CD4-positive, alpha-beta T cell treated with Interleukin-12 subunit alpha and Interleukin-12 subunit beta, for 1 hour (primary cell): ENCODE data around the gene ZSWIM6.

Source experiments
- DNase-seq: peaks from one replicate; pipeline ENCODE4 v3.0.0-alpha.2; 2020

Gene ZSWIM6

GRCh38 chr5:61331407-61332357, at the start of gene ZSWIM6:
Gene ZSWIM6, plus strand, starts transcription at chr5:61332258. Its CDS starts 15 bp downstream, at chr5:61332273.
- DNase-seq: peak; percentile 99

DNA sequence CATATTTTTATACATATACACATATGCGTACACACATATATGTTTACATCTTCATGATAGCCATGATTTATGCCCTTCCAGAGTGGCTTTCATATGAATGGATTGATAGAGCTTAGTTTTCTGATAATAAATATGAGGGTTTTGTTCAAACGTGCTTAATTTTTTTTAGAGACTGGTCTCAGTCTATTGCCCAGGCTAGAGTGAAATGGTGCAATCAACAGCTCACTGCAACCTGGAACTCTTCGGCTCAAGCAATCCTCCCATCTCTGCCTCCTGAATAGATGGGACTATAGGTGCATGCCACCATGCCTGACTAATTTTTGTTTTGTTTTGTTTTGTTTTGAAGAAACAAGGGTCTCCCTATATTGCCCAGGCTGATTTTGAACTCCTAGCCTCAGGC, 48.6 kb upstream of the ZSWIM6 start:
- no peak for DNase-seq

- no peak for DNase-seq
These were observed 46.5 kb upstream of the ZSWIM6 start for GRCh38 chr5:61285531-61285930.

- no peak for DNase-seq
These were observed 45.5 kb upstream of the ZSWIM6 start for GRCh38 chr5:61286446-61287132.

- DNase-seq: no peak
These were observed 44.6 kb upstream of the ZSWIM6 start for GRCh38 chr5:61287474-61287873.

DNA sequence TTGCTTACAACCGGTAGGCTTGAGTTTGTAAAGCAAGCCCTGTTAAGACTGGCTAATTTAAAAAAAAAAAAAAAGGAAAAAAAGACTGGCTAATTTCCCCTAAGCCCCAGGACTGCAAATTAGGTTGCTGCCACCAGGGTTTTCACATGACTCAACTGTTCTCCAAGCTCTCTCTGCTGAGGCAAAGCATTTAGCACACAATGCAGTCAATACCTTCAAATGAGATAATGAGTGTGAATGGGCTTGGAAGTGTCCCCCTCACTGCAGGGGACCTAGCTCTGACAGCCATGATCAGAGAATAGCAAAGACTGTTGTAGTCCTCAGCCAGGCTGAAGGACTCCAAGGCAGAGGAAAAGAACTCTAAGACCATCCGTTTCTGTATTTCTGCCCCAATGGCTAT, 42.8 kb upstream of the ZSWIM6 start:
- no peak for DNase-seq

- no peak for DNase-seq
These were observed 42.3 kb upstream of the ZSWIM6 start for GRCh38 chr5:61289669-61290306.

DNA sequence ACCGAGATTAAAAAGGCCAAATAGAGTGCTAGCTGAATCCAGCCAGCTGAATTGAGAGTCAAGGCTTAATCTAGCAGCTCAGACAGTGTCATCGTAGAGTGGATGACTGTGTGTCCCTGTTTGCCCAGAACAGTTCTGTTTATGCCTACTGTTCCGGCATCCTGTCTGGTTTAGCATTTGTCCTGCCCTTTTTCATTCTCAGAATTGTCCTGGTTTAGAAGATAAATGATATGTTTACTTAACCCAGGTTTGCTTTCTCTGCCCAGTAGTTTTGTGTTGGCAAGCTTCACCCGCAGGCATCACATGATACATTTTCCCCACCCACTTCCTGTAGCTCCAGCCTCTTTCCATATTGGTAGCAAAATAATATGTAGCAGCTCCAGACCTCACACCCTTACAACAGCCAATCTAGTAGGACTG, 41.3 kb upstream of the ZSWIM6 start:
- DNase-seq: no peak

GRCh38 chr5:61292062-61292657, 39.9 kb upstream of the ZSWIM6 start:
- DNase-seq: no peak

GRCh38 chr5:61293071-61293470, 39.0 kb upstream of the ZSWIM6 start:
- no peak for DNase-seq

DNA sequence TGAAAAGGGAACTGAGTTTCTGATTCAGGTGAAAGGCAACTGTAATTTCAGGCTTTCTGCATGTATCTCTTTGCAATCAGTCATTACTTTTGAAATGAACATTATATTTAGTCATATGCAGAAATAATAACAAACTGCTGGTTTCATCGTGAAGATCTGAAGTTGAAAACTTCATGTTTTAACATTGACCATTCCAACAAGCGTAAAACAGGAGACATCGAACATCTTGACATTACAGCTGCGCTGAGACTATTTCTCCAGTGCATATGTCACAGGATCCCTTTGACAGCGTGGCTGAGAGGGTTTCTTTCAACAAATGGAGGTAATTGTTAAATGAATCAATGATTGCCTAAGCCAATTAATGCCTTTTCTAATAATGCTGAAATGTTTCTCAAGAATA, 38.2 kb upstream of the ZSWIM6 start:
- DNase-seq: no peak

DNA sequence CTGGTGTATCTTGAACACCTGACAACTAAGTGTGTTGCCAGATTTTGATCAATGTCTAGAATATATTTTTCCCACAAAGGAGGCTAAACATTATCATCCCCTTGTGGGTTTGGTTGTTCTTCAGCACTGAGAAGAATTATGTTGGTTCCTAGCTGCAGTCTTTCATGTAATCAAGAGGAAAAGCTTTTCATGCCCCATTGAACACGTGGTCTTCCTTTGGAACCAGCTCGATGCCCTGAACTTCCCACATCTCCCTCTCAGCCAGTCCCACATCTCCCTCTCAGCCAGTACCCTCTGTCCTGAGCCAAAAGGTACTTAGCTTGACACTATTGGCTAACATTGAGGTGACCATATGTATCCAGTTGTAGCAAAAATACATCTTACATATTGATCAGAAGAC, 36.7 kb upstream of the ZSWIM6 start:
- no peak for DNase-seq

GRCh38 chr5:61298066-61298465, 34.0 kb upstream of the ZSWIM6 start:
- no peak for DNase-seq

DNA sequence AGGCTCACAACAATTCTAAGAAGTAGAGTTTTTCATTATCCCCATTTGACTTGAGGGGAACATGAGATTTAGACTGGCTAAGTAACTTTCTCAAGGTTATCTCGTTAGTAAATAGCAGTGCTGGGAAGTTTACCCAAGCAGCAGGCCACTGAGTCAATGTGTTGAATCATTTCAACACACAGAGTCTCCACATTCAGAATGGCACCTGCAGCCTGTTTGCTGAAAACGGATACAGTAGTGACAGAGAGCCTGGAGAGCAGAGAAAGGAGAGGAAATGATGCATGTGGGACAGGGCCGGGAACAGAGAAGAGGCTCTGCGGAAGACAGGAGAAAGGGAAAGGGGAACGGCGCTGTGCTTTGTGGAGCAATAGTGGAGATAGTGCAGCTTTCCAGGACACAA, 33.5 kb upstream of the ZSWIM6 start:
- no peak for DNase-seq

GRCh38 chr5:61299261-61299681, 32.8 kb upstream of the ZSWIM6 start:
- DNase-seq: no peak

- DNase-seq: no peak
These were observed 30.5 kb upstream of the ZSWIM6 start for GRCh38 chr5:61301341-61302199.

DNA sequence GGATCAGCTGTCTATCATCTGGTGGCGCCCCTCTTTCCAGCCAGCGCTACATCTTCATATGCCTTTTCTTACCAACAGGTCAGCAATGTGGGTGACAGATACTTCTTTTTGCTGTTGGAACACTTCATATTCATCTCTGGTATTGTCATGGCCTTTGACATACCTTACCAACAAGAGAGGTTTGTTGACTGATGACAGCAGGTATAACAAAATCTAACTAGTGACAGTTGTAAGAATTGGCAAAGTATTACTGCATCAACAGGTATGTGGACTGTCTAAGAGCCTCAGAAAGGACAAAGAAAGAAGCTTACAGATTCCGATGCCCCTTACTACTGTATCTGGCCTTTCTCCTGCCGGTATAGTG, 29.9 kb upstream of the ZSWIM6 start:
- no peak for DNase-seq

DNA sequence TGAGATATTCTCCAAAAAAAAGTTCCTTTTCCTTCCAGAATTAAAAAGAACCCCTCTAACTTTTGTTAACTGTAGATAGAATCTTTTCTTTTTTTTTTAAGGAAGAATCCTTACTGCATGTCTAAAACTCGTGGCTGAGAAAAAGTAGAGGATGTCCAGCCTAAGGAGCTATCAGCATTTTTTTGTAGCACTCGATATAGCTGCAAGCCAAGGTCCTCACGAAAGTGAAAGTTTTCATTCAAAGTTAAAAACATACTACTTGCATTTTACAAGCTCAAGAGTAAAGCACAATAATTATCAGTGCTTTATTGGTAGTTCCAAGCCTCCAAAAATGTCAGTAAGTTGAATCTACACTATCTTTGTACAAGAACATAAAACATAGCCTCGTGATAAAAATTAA, 28.7 kb upstream of the ZSWIM6 start:
- DNase-seq: no peak

DNA sequence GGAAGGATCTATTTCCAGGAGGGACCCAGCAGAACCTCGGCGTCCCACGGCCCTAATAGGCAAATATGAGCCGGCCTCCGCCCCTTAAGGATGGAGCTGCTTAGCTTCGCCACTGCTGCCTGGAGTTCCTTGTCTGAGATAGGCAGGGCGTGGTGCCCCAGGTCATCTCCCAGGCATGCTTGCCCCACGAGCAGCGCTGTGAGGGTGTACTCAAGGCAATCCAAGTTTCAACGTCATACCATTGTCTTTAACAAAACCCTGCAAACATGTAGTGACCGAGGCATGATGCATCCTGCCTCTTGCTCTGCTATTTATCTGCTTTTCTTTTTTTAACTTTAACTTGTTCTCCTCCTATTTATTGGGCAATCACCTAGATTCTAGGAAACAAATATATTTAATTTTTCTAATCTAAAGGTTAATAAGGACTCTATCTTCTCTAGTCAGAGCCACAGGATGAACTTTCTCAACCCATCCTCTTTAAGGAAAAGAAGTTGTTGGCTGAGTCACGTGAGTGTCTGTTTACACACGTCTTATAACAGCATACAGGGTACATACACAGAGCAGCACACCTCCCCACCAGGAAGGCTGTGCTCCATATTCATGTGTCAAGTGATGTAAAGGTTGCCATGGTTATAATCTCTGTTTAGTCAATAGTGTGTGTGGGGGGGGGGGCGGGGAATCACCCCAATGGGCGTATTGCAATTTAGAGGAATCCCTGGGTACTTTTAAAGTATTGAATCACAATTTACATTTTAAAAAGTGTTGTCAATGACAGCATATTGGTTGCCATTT, 27.3 kb upstream of the ZSWIM6 start:
- peak; percentile 16 for DNase-seq

- no peak for DNase-seq
These were observed 25.4 kb upstream of the ZSWIM6 start for GRCh38 chr5:61306531-61307131.

- DNase-seq: no peak
These were observed 24.9 kb upstream of the ZSWIM6 start for GRCh38 chr5:61307191-61307590.
